NCI-H460 (cell line): ENCODE results near the gene RPE65. TPM values are rescaled to one million over a fixed set of nuclear protein-coding genes. Genes with fewer than 3 reads are reported as not detected.
"Not testable (repeated sequence)": the region's sequence is repeated elsewhere in the genome, so short reads cannot be mapped to it uniquely, and the experiment has no call there.

ENCODE experiments used
- DNase-seq: peaks from one replicate; pipeline ENCODE4 v3.0.0-alpha.2; 2016; ENCODE audit warnings: low read depth; ENCODE audit errors: extremely low read depth
- total RNA-seq: library from RNA; depleted of rRNA; stranded (reverse); fragments of >200 nt; shearing (Covaris generic); gene quantifications from 2 replicates; pipeline ENCODE4 v1.2.3, GENCODE V29; 2014

RPE65 gene
- total RNA-seq, 1 experiment from 2014 or later = 5.0 TPM

- no peak for DNase-seq
Measured at GRCh38 chr1:68454534-68454933, 4.8 kb upstream of the RPE65 start.

- DNase-seq = no peak
Measured at GRCh38 chr1:68453060-68453670, 3.4 kb upstream of the RPE65 start.

- DNase-seq = no peak
Measured at GRCh38 chr1:68448365-68448764, 1.4 kb downstream of the RPE65 start.

GRCh38 chr1:68445709-68446108 lies 4.0 kb downstream of the RPE65 start:
- DNase-seq = no peak

GRCh38 chr1:68442822-68443556 lies 6.8 kb downstream of the RPE65 start:
- DNase-seq = peak; percentile 54

GRCh38 chr1:68442006-68442405 lies 7.7 kb downstream of the RPE65 start:
- DNase-seq = no peak

- DNase-seq = no peak
Measured at GRCh38 chr1:68438310-68438709, 11.4 kb downstream of the RPE65 start.

- DNase-seq = no peak
Measured at GRCh38 chr1:68433395-68433794, 16.4 kb downstream of the RPE65 start.

- no peak for DNase-seq
Measured at GRCh38 chr1:68431076-68431475, 18.7 kb downstream of the RPE65 start.

GRCh38 chr1:68429233-68429808 lies 20.4 kb downstream of the RPE65 start:
- no peak for DNase-seq

- DNase-seq = no peak
Measured at GRCh38 chr1:68426594-68426993, 23.2 kb downstream of the RPE65 start.

GRCh38 chr1:68421350-68421749 lies 28.4 kb downstream of the RPE65 start:
- no peak for DNase-seq

GRCh38 chr1:68409426-68409825 lies 40.3 kb downstream of the RPE65 start:
- DNase-seq = no peak

GRCh38 chr1:68401506-68401905 lies 48.2 kb downstream of the RPE65 start:
- DNase-seq = no peak

GRCh38 chr1:68395575-68395974 lies 54.2 kb downstream of the RPE65 start:
- DNase-seq = not testable (repeated sequence)

GRCh38 chr1:68392474-68392873 lies 57.3 kb downstream of the RPE65 start:
- DNase-seq = not testable (repeated sequence)

GRCh38 chr1:68385798-68386524 lies 63.8 kb downstream of the RPE65 start:
- DNase-seq = not testable (repeated sequence)

GRCh38 chr1:68384872-68385411 lies 64.8 kb downstream of the RPE65 start:
- DNase-seq = no peak

- peak; percentile 91 for DNase-seq
Measured at GRCh38 chr1:68384321-68384813, 65.4 kb downstream of the RPE65 start.

- DNase-seq = no peak
Measured at GRCh38 chr1:68383092-68383491, 66.7 kb downstream of the RPE65 start.

- no peak for DNase-seq
Measured at GRCh38 chr1:68379085-68379478, 70.7 kb downstream of the RPE65 start.
